ENCODE results near the gene NIPA2. TPM values are rescaled to one million over a fixed set of nuclear protein-coding genes. Genes with fewer than 3 reads are reported as not detected.

Gene NIPA2
- total RNA-seq, 2 donors from 2014 or later, result 57.0 to 58.3 TPM

- Histone ChIP-seq H3K9ac (ENCODE audit: extremely low read depth, low read length, poor library complexity, severe bottlenecking) (no peak overlapping the region), H3K4me1 (ENCODE audit: control insufficient read depth, insufficient read depth, low read length) (peaks cover 7% of the 10 kb centered on the region), H3K36me3 (ENCODE audit: control insufficient read depth, insufficient read depth, low read length) (peaks cover 68% of the 10 kb centered on the region), H3K4me3 (ENCODE audit: low read length) (no peak overlapping the region), H3K27me3 (ENCODE audit: control insufficient read depth, insufficient read depth, low read length, poor library complexity, severe bottlenecking) (no peaks in the 10 kb centered on the region), H3K27ac (ENCODE audit: low read depth, low read length) (no peak overlapping the region), H3K9me3 (ENCODE audit: control insufficient read depth, low read length) (no peaks in the 10 kb centered on the region)
- Mint-ChIP-seq H3K27me3 (ENCODE audit: insufficient read depth) (no peaks in the 10 kb centered on the region), H3K9me3 (no peaks in the 10 kb centered on the region), H3K36me3 (ENCODE audit: low read depth) (peaks cover 74% of the 10 kb centered on the region), H3K4me1 (peaks cover 5% of the 10 kb centered on the region), H3K4me3 (no peak overlapping the region), H3K27ac (no peak overlapping the region)
- 93 to 100% methylated on average over 5 to 6 of the region's 6 CpGs for WGBS, 2 experiments (ENCODE audit: insufficient coverage in 1 of 2, insufficient read length in 1 of 2)
- TF ChIP-seq, protein P1, sequence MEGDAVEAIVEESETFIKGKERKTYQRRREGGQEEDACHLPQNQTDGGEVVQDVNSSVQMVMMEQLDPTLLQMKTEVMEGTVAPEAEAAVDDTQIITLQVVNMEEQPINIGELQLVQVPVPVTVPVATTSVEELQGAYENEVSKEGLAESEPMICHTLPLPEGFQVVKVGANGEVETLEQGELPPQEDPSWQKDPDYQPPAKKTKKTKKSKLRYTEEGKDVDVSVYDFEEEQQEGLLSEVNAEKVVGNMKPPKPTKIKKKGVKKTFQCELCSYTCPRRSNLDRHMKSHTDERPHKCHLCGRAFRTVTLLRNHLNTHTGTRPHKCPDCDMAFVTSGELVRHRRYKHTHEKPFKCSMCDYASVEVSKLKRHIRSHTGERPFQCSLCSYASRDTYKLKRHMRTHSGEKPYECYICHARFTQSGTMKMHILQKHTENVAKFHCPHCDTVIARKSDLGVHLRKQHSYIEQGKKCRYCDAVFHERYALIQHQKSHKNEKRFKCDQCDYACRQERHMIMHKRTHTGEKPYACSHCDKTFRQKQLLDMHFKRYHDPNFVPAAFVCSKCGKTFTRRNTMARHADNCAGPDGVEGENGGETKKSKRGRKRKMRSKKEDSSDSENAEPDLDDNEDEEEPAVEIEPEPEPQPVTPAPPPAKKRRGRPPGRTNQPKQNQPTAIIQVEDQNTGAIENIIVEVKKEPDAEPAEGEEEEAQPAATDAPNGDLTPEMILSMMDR (conservative IDR thresholded peaks at IDR 0.05), result no peak
- DNase-seq, result no peak
These were observed 46.7 kb downstream of the NIPA2 start for GRCh38 chr15:22885120-22885519.

DNA sequence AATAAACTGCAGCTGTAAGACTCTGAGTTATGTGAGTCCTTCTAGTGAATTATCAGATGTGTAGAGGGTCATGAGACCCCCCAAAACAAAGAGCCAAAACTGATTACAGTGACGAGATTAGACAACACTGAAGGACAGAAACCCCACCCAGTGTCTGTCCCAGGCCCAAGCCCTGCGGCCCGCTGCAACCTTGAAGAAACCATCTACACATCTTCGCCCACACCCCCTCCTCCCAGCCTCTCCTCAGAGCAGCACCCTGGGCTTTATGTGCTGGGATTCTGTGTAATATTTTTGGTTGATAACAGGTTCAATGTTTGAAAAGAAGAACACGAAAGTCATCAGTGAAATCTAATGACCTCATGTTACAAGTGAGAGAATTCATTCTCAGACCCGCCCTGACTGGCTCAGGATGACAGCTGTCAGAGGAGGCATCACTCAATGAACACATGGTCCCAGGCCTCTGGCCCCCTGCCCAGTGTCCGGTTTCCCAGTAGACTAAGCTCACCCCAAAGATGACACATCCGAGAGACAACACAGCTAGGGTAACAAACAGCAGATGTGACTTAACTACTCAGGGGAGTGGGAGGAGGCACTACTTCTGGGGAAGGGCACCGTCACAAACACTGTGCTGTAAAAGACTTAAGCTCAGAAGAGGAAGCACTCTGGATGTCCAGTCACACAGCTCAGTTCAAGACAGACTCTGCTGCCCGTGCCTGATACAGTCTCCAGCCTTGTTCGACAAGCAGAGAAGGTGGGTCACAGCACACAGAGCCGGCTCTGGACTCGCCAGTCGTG lies 48.9 kb downstream of the NIPA2 start:
- H3K36me3 Mint-ChIP-seq (ENCODE audit: low read depth), result peaks cover 69% of the 10 kb centered on the region
- no peak overlapping the region for H3K4me3 ChIP-seq (ENCODE audit: low read length)
- H3K27ac Mint-ChIP-seq, result no peak overlapping the region
- H3K27me3 Mint-ChIP-seq (ENCODE audit: insufficient read depth), result no peaks in the 10 kb centered on the region
- no peaks in the 10 kb centered on the region for H3K27me3 ChIP-seq (ENCODE audit: control insufficient read depth, insufficient read depth, low read length, poor library complexity, severe bottlenecking)
- peaks cover 60% of the 10 kb centered on the region for H3K36me3 ChIP-seq (ENCODE audit: control insufficient read depth, insufficient read depth, low read length)
- H3K27ac ChIP-seq (ENCODE audit: low read depth, low read length), result no peak overlapping the region
- H3K4me3 Mint-ChIP-seq, result no peak overlapping the region
- H3K9ac ChIP-seq (ENCODE audit: extremely low read depth, low read length, poor library complexity, severe bottlenecking), result no peak overlapping the region
- H3K4me1 Mint-ChIP-seq, result peaks cover 14% of the 10 kb centered on the region
- H3K9me3 ChIP-seq (ENCODE audit: control insufficient read depth, low read length), result no peaks in the 10 kb centered on the region
- H3K9me3 Mint-ChIP-seq, result no peaks in the 10 kb centered on the region
- no peak for DNase-seq
- 88 to 91% methylated on average over 9 to 13 of the region's 14 CpGs for WGBS, 2 experiments (ENCODE audit: insufficient coverage in 1 of 2, insufficient read length in 1 of 2)
- H3K4me1 ChIP-seq (ENCODE audit: control insufficient read depth, insufficient read depth, low read length), result peaks cover 15% of the 10 kb centered on the region
- TF ChIP-seq, protein P1 (conservative IDR thresholded peaks at IDR 0.05), result no peak

DNA sequence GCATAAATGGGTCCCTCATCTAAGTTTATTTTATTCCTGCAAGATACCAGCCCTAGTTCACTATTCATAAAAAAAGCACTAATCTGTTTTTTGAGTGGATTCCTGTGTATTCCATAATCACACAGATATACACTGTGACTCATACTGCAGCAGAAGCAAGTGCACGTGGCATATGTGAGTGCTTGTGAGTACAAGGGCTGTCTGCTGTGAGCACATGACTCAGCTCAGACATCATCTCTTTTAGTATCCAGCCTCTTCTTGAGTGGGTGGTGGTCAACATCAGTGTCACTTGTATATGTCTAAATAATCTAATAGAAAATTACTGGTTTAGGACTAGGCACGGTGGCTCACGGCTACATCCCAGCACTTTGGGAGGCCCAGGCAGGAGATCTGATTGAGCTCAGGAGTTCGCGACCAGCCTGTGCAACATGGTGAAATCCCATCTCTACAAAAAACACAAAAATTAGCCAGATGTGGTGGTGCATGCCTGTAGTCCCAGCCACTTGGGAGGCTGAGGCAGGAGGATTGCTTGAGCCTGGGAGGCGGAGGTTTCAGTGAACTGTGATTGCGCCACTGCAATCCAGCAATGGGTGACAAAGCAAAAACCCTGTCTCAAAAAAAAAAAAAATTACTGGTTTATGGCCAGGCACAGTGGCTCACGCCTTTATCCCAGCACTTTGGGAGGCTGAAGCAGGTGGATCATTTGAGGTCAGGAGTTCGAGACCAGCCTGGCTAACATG lies 49.8 kb downstream of the NIPA2 start:
- H3K4me3 ChIP-seq (ENCODE audit: low read length), result no peak overlapping the region
- Mint-ChIP-seq H3K36me3 (ENCODE audit: low read depth) (peaks cover 61% of the 10 kb centered on the region), H3K4me1 (peaks cover 21% of the 10 kb centered on the region), H3K9me3 (no peaks in the 10 kb centered on the region), H3K27me3 (ENCODE audit: insufficient read depth) (no peaks in the 10 kb centered on the region), H3K4me3 (no peak overlapping the region), H3K27ac (no peak overlapping the region)
- no peak overlapping the region for H3K27ac ChIP-seq (ENCODE audit: low read depth, low read length)
- H3K9ac ChIP-seq (ENCODE audit: extremely low read depth, low read length, poor library complexity, severe bottlenecking), result no peak overlapping the region
- no peaks in the 10 kb centered on the region for H3K9me3 ChIP-seq (ENCODE audit: control insufficient read depth, low read length)
- peaks cover 51% of the 10 kb centered on the region for H3K36me3 ChIP-seq (ENCODE audit: control insufficient read depth, insufficient read depth, low read length)
- TF ChIP-seq, protein P1 (conservative IDR thresholded peaks at IDR 0.05), result no peak
- DNase-seq, result no peak
- H3K4me1 ChIP-seq (ENCODE audit: control insufficient read depth, insufficient read depth, low read length), result peaks cover 15% of the 10 kb centered on the region
- WGBS, 2 experiments (ENCODE audit: insufficient coverage in 1 of 2, insufficient read length in 1 of 2), result 89 to 96% methylated on average over 9 of the region's 9 CpGs
- no peaks in the 10 kb centered on the region for H3K27me3 ChIP-seq (ENCODE audit: control insufficient read depth, insufficient read depth, low read length, poor library complexity, severe bottlenecking)
